ENCODE data around the gene XPA.

XPA gene

DNA sequence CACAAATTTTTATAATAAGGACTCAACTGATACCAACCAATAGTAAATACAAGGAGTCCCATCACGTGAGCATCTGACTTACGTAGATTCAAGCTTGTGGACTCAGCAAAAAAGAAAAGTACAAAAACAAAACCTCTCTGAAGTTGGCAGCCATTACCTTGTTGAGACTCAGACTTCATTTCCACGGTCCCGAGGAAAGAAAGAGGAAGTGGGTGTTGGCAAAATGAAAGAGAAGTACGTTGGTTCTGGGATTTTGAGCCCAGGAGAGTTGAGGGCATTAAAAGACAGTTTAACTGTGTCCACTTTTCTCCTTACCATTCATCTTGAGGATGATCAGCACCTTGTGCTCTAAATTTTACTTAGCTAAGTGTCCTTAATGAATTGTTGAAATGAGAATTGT, 36.8 kb downstream of the XPA start:
- TF ChIP-seq, protein P1, sequence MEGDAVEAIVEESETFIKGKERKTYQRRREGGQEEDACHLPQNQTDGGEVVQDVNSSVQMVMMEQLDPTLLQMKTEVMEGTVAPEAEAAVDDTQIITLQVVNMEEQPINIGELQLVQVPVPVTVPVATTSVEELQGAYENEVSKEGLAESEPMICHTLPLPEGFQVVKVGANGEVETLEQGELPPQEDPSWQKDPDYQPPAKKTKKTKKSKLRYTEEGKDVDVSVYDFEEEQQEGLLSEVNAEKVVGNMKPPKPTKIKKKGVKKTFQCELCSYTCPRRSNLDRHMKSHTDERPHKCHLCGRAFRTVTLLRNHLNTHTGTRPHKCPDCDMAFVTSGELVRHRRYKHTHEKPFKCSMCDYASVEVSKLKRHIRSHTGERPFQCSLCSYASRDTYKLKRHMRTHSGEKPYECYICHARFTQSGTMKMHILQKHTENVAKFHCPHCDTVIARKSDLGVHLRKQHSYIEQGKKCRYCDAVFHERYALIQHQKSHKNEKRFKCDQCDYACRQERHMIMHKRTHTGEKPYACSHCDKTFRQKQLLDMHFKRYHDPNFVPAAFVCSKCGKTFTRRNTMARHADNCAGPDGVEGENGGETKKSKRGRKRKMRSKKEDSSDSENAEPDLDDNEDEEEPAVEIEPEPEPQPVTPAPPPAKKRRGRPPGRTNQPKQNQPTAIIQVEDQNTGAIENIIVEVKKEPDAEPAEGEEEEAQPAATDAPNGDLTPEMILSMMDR (IDR thresholded peaks at IDR 0.05): no peak

DNA sequence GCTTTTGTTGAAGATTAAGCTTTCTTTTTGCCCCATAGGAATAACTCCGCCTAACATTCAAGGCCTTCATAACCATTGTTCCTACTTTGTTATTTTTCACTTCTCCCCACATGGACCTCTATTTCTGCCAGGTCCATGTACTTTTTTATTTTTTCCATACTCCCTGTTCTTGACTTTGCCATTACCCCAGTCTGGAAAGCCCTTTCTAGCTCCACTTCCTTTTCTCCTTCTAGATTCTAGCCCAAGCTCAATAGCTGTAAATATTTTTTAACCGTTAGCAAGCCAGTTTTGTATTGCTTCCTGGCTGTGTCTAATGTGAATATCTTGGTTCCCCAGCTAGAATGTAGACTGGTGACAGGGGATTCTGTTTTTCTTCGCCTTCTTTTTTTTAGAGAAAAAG, 37.4 kb downstream of the XPA start:
- TF ChIP-seq, protein P1 (IDR thresholded peaks at IDR 0.05): no peak

DNA sequence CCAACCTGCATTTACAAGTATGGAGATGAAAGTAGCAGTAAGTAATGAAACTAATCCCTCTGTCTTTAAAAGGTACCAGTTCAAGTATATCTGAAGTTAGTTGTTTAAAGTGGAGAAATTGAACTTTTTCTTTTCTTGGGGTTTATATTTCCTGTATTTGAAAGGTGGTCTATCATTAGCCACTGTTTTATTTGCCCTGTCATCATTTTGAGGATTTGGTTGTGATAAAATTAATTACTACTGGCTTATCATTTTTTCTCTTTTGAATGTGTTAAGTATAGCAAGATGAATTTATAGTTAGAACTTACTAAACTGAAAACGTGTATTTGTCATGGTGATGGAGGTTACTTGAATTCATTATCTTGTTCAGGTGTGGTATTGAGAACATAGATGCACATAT, 38.4 kb downstream of the XPA start:
- TF ChIP-seq, protein P1 (IDR thresholded peaks at IDR 0.05): no peak

DNA sequence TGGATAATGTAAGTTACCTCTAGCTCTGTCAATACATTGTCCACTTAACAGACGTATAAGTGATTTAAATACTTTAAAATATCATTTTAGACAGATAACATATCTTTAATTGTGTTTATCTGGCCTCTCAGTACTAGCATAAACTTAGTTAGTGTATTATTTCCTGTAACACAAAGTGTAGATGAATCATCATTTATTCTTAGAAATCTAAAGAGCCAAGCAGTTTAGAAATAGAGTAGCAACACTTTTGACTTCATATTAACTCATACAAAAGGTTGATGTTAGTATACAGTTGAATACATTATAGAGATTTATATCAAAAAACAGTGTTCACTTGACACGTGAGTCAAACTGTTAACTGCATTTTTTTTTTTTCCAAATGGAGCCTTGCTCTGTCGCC, 45.5 kb downstream of the XPA start:
- TF ChIP-seq, protein P1 (IDR thresholded peaks at IDR 0.05): no peak

DNA sequence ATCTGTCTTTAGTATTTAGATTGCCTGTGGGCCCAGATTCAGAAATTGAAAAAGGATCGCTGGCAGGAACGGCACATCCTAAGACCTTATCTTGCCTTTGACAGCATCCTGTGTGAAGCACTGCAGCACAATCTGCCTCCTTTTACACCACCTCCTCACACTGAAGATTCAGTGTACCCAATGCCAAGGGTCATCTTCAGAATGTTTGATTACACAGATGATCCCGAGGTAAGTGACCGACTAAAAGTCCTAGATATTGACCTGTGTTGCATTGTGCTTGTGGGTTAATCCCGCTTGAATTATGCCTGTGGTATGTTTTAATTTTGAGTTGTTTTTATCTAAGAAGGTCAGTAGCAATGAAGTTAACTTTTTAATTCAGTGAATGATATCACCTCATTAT, 49.1 kb downstream of the XPA start:
- TF ChIP-seq, protein P1 (IDR thresholded peaks at IDR 0.05): no peak

DNA sequence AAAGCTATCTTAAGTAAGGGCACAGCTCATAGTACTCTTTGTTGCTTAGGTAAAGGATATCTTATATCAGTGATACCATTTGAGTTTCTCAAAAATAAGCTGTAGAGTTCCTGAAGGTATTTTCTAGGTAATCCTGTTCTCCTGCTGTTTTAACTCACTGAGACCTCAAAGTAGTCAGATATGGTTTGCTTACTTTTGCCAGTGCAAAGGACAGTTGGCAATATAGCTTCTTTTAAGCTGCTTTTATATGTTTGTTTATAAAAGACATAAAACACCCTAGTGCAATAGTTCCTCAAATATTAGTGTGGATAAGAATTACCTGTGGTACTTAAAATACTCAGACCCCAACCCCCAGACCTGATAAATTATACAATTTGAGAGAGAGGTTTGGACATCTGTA, 51.4 kb downstream of the XPA start:
- TF ChIP-seq, protein P1 (IDR thresholded peaks at IDR 0.05): no peak

DNA sequence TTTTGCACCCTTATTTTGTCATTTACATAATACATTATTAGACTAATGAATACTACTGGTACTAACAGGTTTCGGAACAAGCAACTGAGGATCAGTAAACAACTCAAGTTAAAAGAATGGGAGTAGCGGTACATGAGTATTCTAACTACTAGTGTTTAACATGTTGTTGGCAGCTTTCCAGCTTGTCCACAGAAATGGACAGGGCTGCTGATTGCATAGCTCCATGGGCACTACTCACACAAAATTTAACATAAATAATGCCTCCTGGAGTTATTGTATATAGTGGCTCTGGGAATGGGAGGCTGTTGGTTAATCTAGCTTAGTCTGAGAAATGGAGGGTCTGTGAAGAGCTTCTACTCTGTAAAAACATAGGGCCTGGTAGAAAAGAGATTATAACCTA, 56.8 kb downstream of the XPA start:
- TF ChIP-seq, protein P1 (IDR thresholded peaks at IDR 0.05): no peak

DNA sequence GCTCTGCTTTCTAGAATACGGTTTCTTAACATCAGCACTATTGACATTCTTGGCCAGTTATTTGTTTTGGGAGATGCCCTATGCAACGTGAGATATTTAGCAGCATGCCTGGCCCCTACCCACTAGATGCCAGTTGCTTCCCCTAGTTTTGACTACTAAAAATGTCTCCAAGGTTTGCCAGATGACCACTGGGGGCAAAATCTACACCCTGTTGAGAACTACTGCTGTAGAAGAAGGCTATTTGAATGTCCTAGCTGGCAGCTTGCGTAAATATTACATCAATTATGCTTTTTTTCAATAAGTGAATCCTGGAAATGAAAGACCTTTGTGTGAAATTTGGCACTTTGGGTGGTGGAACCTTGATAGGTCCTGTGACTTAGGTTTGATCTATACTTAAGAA, 58.5 kb downstream of the XPA start:
- TF ChIP-seq, protein P1 (IDR thresholded peaks at IDR 0.05): no peak

All from LNCAP (cell line).